HepG2 (cell line): ENCODE measurements around the gene ZBTB22. TPM values are rescaled to one million over a fixed set of nuclear protein-coding genes. Genes with fewer than 3 reads are reported as not detected.

Experiments used
- BCLAF1 ChIP-seq: fragments of 450-650 bp; IDR thresholded peaks from 2 replicates; pipeline ENCODE4 v1.6.1; 2017; ENCODE audit warnings: mild to moderate bottlenecking
- MED8 ChIP-seq: sonication (generic); formaldehyde crosslinking; IDR thresholded peaks from 2 replicates; pipeline ENCODE4 v1.8.1; 2023; ENCODE audit warnings: mild to moderate bottlenecking, missing genetic modification reagents; ENCODE audit not compliant: insufficient replicate concordance
- NFKBIZ ChIP-seq: IDR thresholded peaks from 2 replicates; pipeline ENCODE4 v1.6.1; 2018; ENCODE audit warnings: missing genetic modification reagents, missing compliant biosample characterization
- TSC22D2 ChIP-seq: sonication (generic); formaldehyde crosslinking; IDR thresholded peaks from 2 replicates; pipeline ENCODE4 v1.5.1; 2020; ENCODE audit warnings: missing genetic modification reagents, mild to moderate bottlenecking, borderline replicate concordance
- ZNF264 ChIP-seq: sonication (generic); formaldehyde crosslinking; IDR thresholded peaks from 2 replicates; pipeline ENCODE4 v1.4.0; 2020; ENCODE audit warnings: missing genetic modification reagents
- ZNF605 ChIP-seq: sonication (generic); formaldehyde crosslinking; IDR thresholded peaks from 2 replicates; pipeline ENCODE4 v1.8.0; 2022; ENCODE audit warnings: mild to moderate bottlenecking, missing genetic modification reagents
- ZNF768 ChIP-seq: sonication (generic); formaldehyde crosslinking; IDR thresholded peaks from 2 replicates; pipeline ENCODE4 v1.4.0; 2020; ENCODE audit warnings: missing genetic modification reagents
- ZNF780A ChIP-seq: sonication (generic); formaldehyde crosslinking; IDR thresholded peaks from 2 replicates; pipeline ENCODE4 v1.8.0; 2022; ENCODE audit warnings: mild to moderate bottlenecking, missing genetic modification reagents, moderate library complexity
- ZSCAN22 ChIP-seq: sonication (generic); formaldehyde crosslinking; IDR thresholded peaks from 2 replicates; pipeline ENCODE4 v1.4.0; 2020; ENCODE audit warnings: mild to moderate bottlenecking, missing genetic modification reagents
- polyA plus RNA-seq, 8 experiments: library from polyadenylated mRNA; depleted of rRNA in 3 of 8; stranded (reverse) in 7 of 8; unstranded in 1 of 8; fragments of >200 nt; fragmentation: Illumina TruSeq in 4 of 8; extraction: Trizol in 4 of 8; gene quantifications; 2 replicates each; pipeline versions ENCODE4 v1.2.1 to v1.2.3, GENCODE V29; 2011 to 2016; ENCODE audit warnings: low read depth in 4 of 8, missing spikeins in 1 of 8, mixed read lengths in 1 of 8; ENCODE audit not compliant: insufficient read depth in 1 of 8
- total RNA-seq, 5 experiments: library from RNA; depleted of rRNA; stranded (reverse); fragments of >200 nt; fragmentation: Illumina TruSeq; extraction: Trizol; gene quantifications; 2 replicates each; pipeline ENCODE4 v1.2.3, GENCODE V29; 2016; ENCODE audit warnings: low read depth in 1 of 5
- TF ChIP-seq, protein P1 (sequence below): sonication (generic); formaldehyde crosslinking; IDR thresholded peaks from 2 replicates; pipeline ENCODE4 v1.4.0; 2020; ENCODE audit warnings: mild to moderate bottlenecking, missing genetic modification reagents
- TF ChIP-seq, protein P2 (sequence below): IDR thresholded peaks from 2 replicates; pipeline ENCODE4 v1.6.1; 2016; ENCODE audit warnings: low read depth, missing genetic modification reagents, missing compliant biosample characterization
- TF ChIP-seq, protein P3 (sequence below): sonication (generic); formaldehyde crosslinking; IDR thresholded peaks from 2 replicates; pipeline ENCODE4 v1.8.0; 2022; ENCODE audit warnings: mild to moderate bottlenecking, missing genetic modification reagents, moderate library complexity
- TF ChIP-seq, protein P4 (sequence below): sonication (generic); formaldehyde crosslinking; IDR thresholded peaks from 2 replicates; pipeline ENCODE4 v1.4.0; 2020; ENCODE audit warnings: missing genetic modification reagents

The ZBTB22 gene
- total and polyA plus RNA-seq, 2 of the 13 experiments (the other 11 are each of a cell fraction or from before 2014, with no cell fraction given), result 8.0 to 10.6 TPM

- TF ChIP-seq, protein P1, sequence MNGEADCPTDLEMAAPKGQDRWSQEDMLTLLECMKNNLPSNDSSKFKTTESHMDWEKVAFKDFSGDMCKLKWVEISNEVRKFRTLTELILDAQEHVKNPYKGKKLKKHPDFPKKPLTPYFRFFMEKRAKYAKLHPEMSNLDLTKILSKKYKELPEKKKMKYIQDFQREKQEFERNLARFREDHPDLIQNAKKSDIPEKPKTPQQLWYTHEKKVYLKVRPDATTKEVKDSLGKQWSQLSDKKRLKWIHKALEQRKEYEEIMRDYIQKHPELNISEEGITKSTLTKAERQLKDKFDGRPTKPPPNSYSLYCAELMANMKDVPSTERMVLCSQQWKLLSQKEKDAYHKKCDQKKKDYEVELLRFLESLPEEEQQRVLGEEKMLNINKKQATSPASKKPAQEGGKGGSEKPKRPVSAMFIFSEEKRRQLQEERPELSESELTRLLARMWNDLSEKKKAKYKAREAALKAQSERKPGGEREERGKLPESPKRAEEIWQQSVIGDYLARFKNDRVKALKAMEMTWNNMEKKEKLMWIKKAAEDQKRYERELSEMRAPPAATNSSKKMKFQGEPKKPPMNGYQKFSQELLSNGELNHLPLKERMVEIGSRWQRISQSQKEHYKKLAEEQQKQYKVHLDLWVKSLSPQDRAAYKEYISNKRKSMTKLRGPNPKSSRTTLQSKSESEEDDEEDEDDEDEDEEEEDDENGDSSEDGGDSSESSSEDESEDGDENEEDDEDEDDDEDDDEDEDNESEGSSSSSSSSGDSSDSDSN (CRISPR knock-in tag), result peak; percentile 48; the same call in 1 of the 2 replicates
- TF ChIP-seq, protein P2, sequence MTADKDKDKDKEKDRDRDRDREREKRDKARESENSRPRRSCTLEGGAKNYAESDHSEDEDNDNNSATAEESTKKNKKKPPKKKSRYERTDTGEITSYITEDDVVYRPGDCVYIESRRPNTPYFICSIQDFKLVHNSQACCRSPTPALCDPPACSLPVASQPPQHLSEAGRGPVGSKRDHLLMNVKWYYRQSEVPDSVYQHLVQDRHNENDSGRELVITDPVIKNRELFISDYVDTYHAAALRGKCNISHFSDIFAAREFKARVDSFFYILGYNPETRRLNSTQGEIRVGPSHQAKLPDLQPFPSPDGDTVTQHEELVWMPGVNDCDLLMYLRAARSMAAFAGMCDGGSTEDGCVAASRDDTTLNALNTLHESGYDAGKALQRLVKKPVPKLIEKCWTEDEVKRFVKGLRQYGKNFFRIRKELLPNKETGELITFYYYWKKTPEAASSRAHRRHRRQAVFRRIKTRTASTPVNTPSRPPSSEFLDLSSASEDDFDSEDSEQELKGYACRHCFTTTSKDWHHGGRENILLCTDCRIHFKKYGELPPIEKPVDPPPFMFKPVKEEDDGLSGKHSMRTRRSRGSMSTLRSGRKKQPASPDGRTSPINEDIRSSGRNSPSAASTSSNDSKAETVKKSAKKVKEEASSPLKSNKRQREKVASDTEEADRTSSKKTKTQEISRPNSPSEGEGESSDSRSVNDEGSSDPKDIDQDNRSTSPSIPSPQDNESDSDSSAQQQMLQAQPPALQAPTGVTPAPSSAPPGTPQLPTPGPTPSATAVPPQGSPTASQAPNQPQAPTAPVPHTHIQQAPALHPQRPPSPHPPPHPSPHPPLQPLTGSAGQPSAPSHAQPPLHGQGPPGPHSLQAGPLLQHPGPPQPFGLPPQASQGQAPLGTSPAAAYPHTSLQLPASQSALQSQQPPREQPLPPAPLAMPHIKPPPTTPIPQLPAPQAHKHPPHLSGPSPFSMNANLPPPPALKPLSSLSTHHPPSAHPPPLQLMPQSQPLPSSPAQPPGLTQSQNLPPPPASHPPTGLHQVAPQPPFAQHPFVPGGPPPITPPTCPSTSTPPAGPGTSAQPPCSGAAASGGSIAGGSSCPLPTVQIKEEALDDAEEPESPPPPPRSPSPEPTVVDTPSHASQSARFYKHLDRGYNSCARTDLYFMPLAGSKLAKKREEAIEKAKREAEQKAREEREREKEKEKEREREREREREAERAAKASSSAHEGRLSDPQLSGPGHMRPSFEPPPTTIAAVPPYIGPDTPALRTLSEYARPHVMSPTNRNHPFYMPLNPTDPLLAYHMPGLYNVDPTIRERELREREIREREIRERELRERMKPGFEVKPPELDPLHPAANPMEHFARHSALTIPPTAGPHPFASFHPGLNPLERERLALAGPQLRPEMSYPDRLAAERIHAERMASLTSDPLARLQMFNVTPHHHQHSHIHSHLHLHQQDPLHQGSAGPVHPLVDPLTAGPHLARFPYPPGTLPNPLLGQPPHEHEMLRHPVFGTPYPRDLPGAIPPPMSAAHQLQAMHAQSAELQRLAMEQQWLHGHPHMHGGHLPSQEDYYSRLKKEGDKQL (CRISPR knock-in tag), result peak; percentile 33; the same call in 1 of the 2 replicates
- TF ChIP-seq BCLAF1 (no peak), MED8 (CRISPR knock-in tag) (no peak), ZNF605 (CRISPR knock-in tag) (no peak), NFKBIZ (CRISPR knock-in tag) (0 out of 2 replicates have a peak, but pooled peaks have one; percentile 37), ZNF780A (no peak), ZSCAN22 (no peak), ZNF264 (CRISPR knock-in tag) (0 out of 2 replicates have a peak, but pooled peaks have one; percentile 30), TSC22D2 (0 out of 2 replicates have a peak, but pooled peaks have one; percentile 33), ZNF768 (CRISPR knock-in tag) (peak; percentile 55; the same call in 1 of the 2 replicates)
- TF ChIP-seq, protein P3, sequence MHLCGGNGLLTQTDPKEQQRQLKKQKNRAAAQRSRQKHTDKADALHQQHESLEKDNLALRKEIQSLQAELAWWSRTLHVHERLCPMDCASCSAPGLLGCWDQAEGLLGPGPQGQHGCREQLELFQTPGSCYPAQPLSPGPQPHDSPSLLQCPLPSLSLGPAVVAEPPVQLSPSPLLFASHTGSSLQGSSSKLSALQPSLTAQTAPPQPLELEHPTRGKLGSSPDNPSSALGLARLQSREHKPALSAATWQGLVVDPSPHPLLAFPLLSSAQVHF (CRISPR knock-in tag), result no peak
- TF ChIP-seq, protein P4, sequence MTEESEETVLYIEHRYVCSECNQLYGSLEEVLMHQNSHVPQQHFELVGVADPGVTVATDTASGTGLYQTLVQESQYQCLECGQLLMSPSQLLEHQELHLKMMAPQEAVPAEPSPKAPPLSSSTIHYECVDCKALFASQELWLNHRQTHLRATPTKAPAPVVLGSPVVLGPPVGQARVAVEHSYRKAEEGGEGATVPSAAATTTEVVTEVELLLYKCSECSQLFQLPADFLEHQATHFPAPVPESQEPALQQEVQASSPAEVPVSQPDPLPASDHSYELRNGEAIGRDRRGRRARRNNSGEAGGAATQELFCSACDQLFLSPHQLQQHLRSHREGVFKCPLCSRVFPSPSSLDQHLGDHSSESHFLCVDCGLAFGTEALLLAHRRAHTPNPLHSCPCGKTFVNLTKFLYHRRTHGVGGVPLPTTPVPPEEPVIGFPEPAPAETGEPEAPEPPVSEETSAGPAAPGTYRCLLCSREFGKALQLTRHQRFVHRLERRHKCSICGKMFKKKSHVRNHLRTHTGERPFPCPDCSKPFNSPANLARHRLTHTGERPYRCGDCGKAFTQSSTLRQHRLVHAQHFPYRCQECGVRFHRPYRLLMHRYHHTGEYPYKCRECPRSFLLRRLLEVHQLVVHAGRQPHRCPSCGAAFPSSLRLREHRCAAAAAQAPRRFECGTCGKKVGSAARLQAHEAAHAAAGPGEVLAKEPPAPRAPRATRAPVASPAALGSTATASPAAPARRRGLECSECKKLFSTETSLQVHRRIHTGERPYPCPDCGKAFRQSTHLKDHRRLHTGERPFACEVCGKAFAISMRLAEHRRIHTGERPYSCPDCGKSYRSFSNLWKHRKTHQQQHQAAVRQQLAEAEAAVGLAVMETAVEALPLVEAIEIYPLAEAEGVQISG (CRISPR knock-in tag), result peak; percentile 77
Measured at GRCh38 chr6:33312361-33313104, 5.0 kb downstream of the ZBTB22 start (continued).
